ENCODE data around the gene TTC9C. TPM values are rescaled to one million over a fixed set of nuclear protein-coding genes. Genes with fewer than 3 reads are reported as not detected.

The TTC9C gene
- total RNA-seq, 1 donor = 40.1 TPM

GRCh38 chr11:62712276-62712812 lies 15.9 kb upstream of the TTC9C start:
- no peak for DNase-seq (ENCODE audit: low read depth)
- TF ChIP-seq CTCF (IDR thresholded peaks at IDR 0.05; ENCODE audit: insufficient read depth, low read length) = no peak
- H3K4me3 ChIP-seq (ENCODE audit: low read depth, low read length) = no peak overlapping the region

- DNase-seq (ENCODE audit: low read depth) = no peak
- no peak for TF ChIP-seq CTCF (IDR thresholded peaks at IDR 0.05; ENCODE audit: insufficient read depth, low read length)
- H3K4me3 ChIP-seq (ENCODE audit: low read depth, low read length) = no peak overlapping the region
Observed at GRCh38 chr11:62712861-62713260, 15.4 kb upstream of the TTC9C start.

GRCh38 chr11:62713343-62713742 lies 14.9 kb upstream of the TTC9C start:
- no peak for TF ChIP-seq CTCF (IDR thresholded peaks at IDR 0.05; ENCODE audit: insufficient read depth, low read length)
- no peak for DNase-seq (ENCODE audit: low read depth)
- H3K4me3 ChIP-seq (ENCODE audit: low read depth, low read length) = no peak overlapping the region

- TF ChIP-seq CTCF (IDR thresholded peaks at IDR 0.05; ENCODE audit: insufficient read depth, low read length) = no peak
- DNase-seq (ENCODE audit: low read depth) = no peak
Observed at GRCh38 chr11:62715150-62716130, 12.8 kb upstream of the TTC9C start.

GRCh38 chr11:62716206-62716605 lies 12.1 kb upstream of the TTC9C start:
- DNase-seq (ENCODE audit: low read depth) = no peak
- TF ChIP-seq CTCF (IDR thresholded peaks at IDR 0.05; ENCODE audit: insufficient read depth, low read length) = no peak
- no peak overlapping the region for H3K4me3 ChIP-seq (ENCODE audit: low read depth, low read length)

More at GRCh38 chr11:62715150-62716130, 12.8 kb upstream of the TTC9C start:
- H3K4me3 ChIP-seq (ENCODE audit: low read depth, low read length) = no peak overlapping the region

GRCh38 chr11:62716816-62717215 lies 11.5 kb upstream of the TTC9C start:
- no peak for TF ChIP-seq CTCF (IDR thresholded peaks at IDR 0.05; ENCODE audit: insufficient read depth, low read length)

More at GRCh38 chr11:62716816-62717215, 11.5 kb upstream of the TTC9C start:
- no peak overlapping the region for H3K4me3 ChIP-seq (ENCODE audit: low read depth, low read length)
- no peak for DNase-seq (ENCODE audit: low read depth)

All from fibroblast of the aortic adventitia (primary cell).